HCT116 (cell line): ENCODE data around the gene ADAM11. TPM values are rescaled to one million over a fixed set of nuclear protein-coding genes. Genes with fewer than 3 reads are reported as not detected.

Experiments used
- ATAC-seq: fragments of 200-7000 bp; cut with Tn5 transposase; 2 replicates; pipeline ENCODE4 v1.9.1; 2020; ENCODE audit warnings: mild to moderate bottlenecking, moderate library complexity
- BruUV-seq: library from RNA; stranded (reverse); fragments of 400-500 nt; replicated peaks from 2 replicates; lab custom pipeline; 2021; lab: Mats Ljungman, UMichigan
- CTCF ChIA-PET: fragments of 300-600 bp; sonication (Branson Sonifier 250); formaldehyde crosslinking; loops from one replicate; lab custom pipeline; 2021; ENCODE audit warnings: antibody characterized with exemption; lab: Charles Lee
- POLR2A ChIA-PET: fragments of 300-600, 350-600 bp; sonication (Branson Sonifier 250); formaldehyde crosslinking; loops from one replicate; lab custom pipeline; 2021; ENCODE audit warnings: antibody characterized with exemption; lab: Charles Lee
- RAD21 ChIA-PET, 2 experiments: fragments of 300-600 bp; sonication (Branson Sonifier 250); formaldehyde crosslinking; loops; one replicate each; lab custom pipeline; 2023; ENCODE audit warnings: low total read pairs in 2 of 2; ENCODE audit not compliant: uncharacterized antibody in 2 of 2, unreplicated experiment in 2 of 2, low non-redundant PET in 1 of 2; lab: Charles Lee
- DNase-seq: peaks from one replicate; pipeline ENCODE4 v3.0.0-alpha.2; 2010; ENCODE audit warnings: low read depth, low spot score
- H2AFZ ChIP-seq: fragments of 200-600 bp; shearing (Covaris generic), sonication (generic); 2 replicates; pipeline ENCODE4 v1.6.1; 2017; ENCODE audit warnings: low read depth, mixed run types, mixed read lengths, antibody characterized with exemption, low read length; ENCODE audit not compliant: poor library complexity, severe bottlenecking
- H3K27ac ChIP-seq: 2 replicates; pipeline ENCODE4 v1.5.1; 2012; ENCODE audit warnings: low read depth, low read length
- H3K27me3 ChIP-seq: fragments of 200-600 bp; sonication (generic); 2 replicates; pipeline ENCODE4 v1.6.1; 2016; ENCODE audit warnings: mixed run types, low read length, mixed read lengths; ENCODE audit not compliant: insufficient read depth
- H3K36me3 ChIP-seq, 2 experiments: fragments of 200-500 bp in 1 of 2; fragments of 200-600 bp in 1 of 2; sonication (Bioruptor generic) in 1 of 2; sonication (generic) in 1 of 2; 2 replicates each; pipeline versions ENCODE4 v1.5.1 to v1.6.1; 2014 to 2016; ENCODE audit warnings: low read length in 2 of 2, inconsistent platforms in 1 of 2, mixed read lengths in 1 of 2, mixed run types in 1 of 2; ENCODE audit not compliant: insufficient read depth in 2 of 2, control insufficient read depth in 1 of 2
- H3K4me1 ChIP-seq, 2 experiments: fragments of 200-600 bp in 1 of 2; sonication (generic) in 1 of 2; 2 replicates each; pipeline versions ENCODE4 v1.5.1 to v1.6.1; 2012 to 2017; ENCODE audit warnings: low read length in 2 of 2, inconsistent platforms in 1 of 2, mild to moderate bottlenecking in 1 of 2, mixed read lengths in 1 of 2, mixed run types in 1 of 2, moderate library complexity in 1 of 2; ENCODE audit not compliant: insufficient read depth in 2 of 2, control insufficient read depth in 1 of 2
- H3K4me2 ChIP-seq: fragments of 200-600 bp; sonication (generic); 2 replicates; pipeline ENCODE4 v1.6.1; 2017; ENCODE audit warnings: mixed run types, low read length, mixed read lengths
- H3K4me3 ChIP-seq, 2 experiments: fragments of 200-600 bp in 1 of 2; sonication (generic) in 1 of 2; replicated peaks in 1 of 2; 2 replicates each; pipeline ENCODE4 v1.5.1; 2011 to 2016; ENCODE audit warnings: low read length in 2 of 2, control low read depth in 1 of 2, low read depth in 1 of 2, mild to moderate bottlenecking in 1 of 2, mixed read lengths in 1 of 2, mixed run types in 1 of 2
- H3K79me2 ChIP-seq: fragments of 200-600 bp; sonication (generic); 2 replicates; pipeline ENCODE4 v1.6.1; 2017; ENCODE audit warnings: mild to moderate bottlenecking, mixed run types, low read length, moderate library complexity, mixed read lengths; ENCODE audit not compliant: insufficient read depth
- H3K9ac ChIP-seq: fragments of 200-600 bp; sonication (generic); 2 replicates; pipeline ENCODE4 v1.6.1; 2016; ENCODE audit warnings: low read length, mixed read lengths
- H3K9me2 ChIP-seq: fragments of 200-600 bp; sonication (generic), shearing (Covaris generic); 2 replicates; pipeline ENCODE4 v1.6.1; 2017; ENCODE audit warnings: mixed run types, mild to moderate bottlenecking, moderate library complexity; ENCODE audit not compliant: insufficient read depth
- H3K9me3 ChIP-seq, 2 experiments: fragments of 200-500 bp in 1 of 2; fragments of 200-600 bp in 1 of 2; sonication (Bioruptor generic) in 1 of 2; sonication (generic) in 1 of 2; 2 replicates each; pipeline ENCODE4 v1.6.1; 2014 to 2017; ENCODE audit warnings: low read length in 2 of 2, mixed read lengths in 2 of 2, inconsistent platforms in 1 of 2, low read depth in 1 of 2, mild to moderate bottlenecking in 1 of 2, mixed run types in 1 of 2, moderate library complexity in 1 of 2; ENCODE audit not compliant: control insufficient read depth in 1 of 2, insufficient read depth in 1 of 2
- H4K20me1 ChIP-seq: fragments of 200-600 bp; sonication (generic), shearing (Covaris generic); 2 replicates; pipeline ENCODE4 v1.6.1; 2017; ENCODE audit warnings: mixed run types, mild to moderate bottlenecking, moderate library complexity; ENCODE audit not compliant: insufficient read depth
- CBX3 ChIP-seq: IDR thresholded peaks from 2 replicates; pipeline ENCODE4 v1.6.1; 2012; ENCODE audit warnings: low read depth
- CEBPB ChIP-seq: IDR thresholded peaks from 2 replicates; pipeline ENCODE4 v1.6.1; 2012; ENCODE audit warnings: low read depth
- EGR1 ChIP-seq: IDR thresholded peaks from 2 replicates; pipeline ENCODE4 v1.6.1; 2012; ENCODE audit warnings: low read depth
- ELF1 ChIP-seq: IDR thresholded peaks from 2 replicates; pipeline ENCODE4 v1.6.1; 2012; ENCODE audit warnings: low read depth, borderline replicate concordance
- EZH2 ChIP-seq: fragments of 200-600 bp; sonication (generic); IDR thresholded peaks from 2 replicates; pipeline ENCODE4 v1.6.1; 2017; ENCODE audit warnings: antibody characterized with exemption, mixed run types
- EZH2phosphoT487 ChIP-seq: fragments of 200-600 bp; IDR thresholded peaks from 2 replicates; pipeline ENCODE4 v1.6.1; 2018; ENCODE audit warnings: antibody characterized with exemption, borderline replicate concordance
- RAD21 ChIP-seq: IDR thresholded peaks from 2 replicates; pipeline ENCODE4 v1.6.1; 2012; ENCODE audit warnings: low read depth, mild to moderate bottlenecking
- SIN3A ChIP-seq: IDR thresholded peaks from 2 replicates; pipeline ENCODE4 v1.6.1; 2012; ENCODE audit warnings: low read depth
- SP1 ChIP-seq: IDR thresholded peaks from 2 replicates; pipeline ENCODE4 v1.6.1; 2012; ENCODE audit warnings: low read depth
- SRF ChIP-seq: IDR thresholded peaks from 2 replicates; pipeline ENCODE4 v1.6.1; 2012; ENCODE audit warnings: low read depth
- TCF7L2 ChIP-seq: IDR thresholded peaks from 2 replicates; pipeline ENCODE4 v1.7.0; 2011; ENCODE audit warnings: borderline replicate concordance, inconsistent platforms; ENCODE audit not compliant: insufficient read depth, insufficient read length; ENCODE audit errors: extremely low read depth
- ZFX ChIP-seq: fragments of 450-650 bp; IDR thresholded peaks from 2 replicates; pipeline ENCODE4 v1.6.1; 2017
- ZNF274 ChIP-seq: fragments of 200-500 bp; sonication (Bioruptor generic); IDR thresholded peaks from 2 replicates; pipeline ENCODE4 v1.6.1; 2014; ENCODE audit warnings: mild to moderate bottlenecking, low read depth, low read length, inconsistent platforms
- intact Hi-C: fragments of 100-400 bp; cut with micrococcal nuclease; formaldehyde crosslinking; loops from 2 replicates; pipeline ENCODE4 v1.10.0; 2022
- total RNA-seq: library from RNA; stranded (reverse); gene quantifications from one replicate; pipeline ENCODE4 v1.2.1, GENCODE V29; 2021; ENCODE audit not compliant: unreplicated experiment
- TF ChIP-seq, protein P1 (sequence below), 3 experiments: fragments of 200-600 bp in 1 of 3; sonication (generic) in 1 of 3; IDR thresholded peaks in 2 of 3; conservative IDR thresholded peaks in 1 of 3; 2 replicates each; pipeline ENCODE4 v1.5.1; 2012 to 2017; ENCODE audit warnings: low read depth in 2 of 3, low read length in 2 of 3, antibody characterized with exemption in 1 of 3, borderline replicate concordance in 1 of 3, control low read depth in 1 of 3, mild to moderate bottlenecking in 1 of 3, mixed read lengths in 1 of 3, mixed run types in 1 of 3, moderate library complexity in 1 of 3; ENCODE audit not compliant: insufficient read depth in 1 of 3
- TF ChIP-seq, protein P2 (sequence below): IDR thresholded peaks from 2 replicates; pipeline ENCODE4 v1.6.1; 2012
- TF ChIP-seq, protein P3 (sequence below): IDR thresholded peaks from 2 replicates; pipeline ENCODE4 v1.6.1; 2011; ENCODE audit warnings: mild to moderate bottlenecking, low read length, moderate library complexity; ENCODE audit not compliant: insufficient replicate concordance; ENCODE audit errors: extremely low read depth
- TF ChIP-seq, protein P4 (sequence below): IDR thresholded peaks from 2 replicates; pipeline ENCODE4 v1.6.1; 2012

Gene ADAM11
- total RNA-seq, 1 experiment from 2014 or later = 7.7 TPM

DNA sequence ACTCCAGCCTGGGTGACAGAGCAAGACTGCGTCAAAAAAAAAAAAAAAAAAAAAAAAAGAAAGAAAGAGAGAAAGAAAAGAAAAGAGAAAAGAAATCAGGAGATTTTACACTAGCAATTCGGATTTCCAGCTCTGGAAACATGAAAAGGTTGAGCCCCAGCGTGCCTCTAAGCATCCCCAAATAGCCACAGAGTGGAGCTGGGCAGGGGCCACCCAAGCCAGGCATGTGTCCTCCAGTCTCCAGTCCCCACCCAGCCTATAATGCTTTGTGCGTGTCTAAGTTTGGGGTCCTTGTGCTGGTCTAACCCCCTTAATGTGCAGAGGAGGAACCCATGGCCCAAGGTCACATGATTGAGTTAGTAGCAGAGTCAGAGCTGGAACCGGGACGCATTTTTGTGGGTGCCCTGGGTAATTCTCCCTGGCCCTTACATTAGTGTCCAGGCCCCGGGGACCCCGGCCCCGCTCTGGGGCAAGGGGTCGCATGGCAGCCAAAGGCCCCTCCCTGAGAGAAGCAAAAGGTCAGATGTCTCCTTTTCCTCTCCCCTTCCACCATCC lies 19.9 kb downstream of the ADAM11 start:
- no TSS peak for BruUV-seq
- TF ChIP-seq, protein P1, sequence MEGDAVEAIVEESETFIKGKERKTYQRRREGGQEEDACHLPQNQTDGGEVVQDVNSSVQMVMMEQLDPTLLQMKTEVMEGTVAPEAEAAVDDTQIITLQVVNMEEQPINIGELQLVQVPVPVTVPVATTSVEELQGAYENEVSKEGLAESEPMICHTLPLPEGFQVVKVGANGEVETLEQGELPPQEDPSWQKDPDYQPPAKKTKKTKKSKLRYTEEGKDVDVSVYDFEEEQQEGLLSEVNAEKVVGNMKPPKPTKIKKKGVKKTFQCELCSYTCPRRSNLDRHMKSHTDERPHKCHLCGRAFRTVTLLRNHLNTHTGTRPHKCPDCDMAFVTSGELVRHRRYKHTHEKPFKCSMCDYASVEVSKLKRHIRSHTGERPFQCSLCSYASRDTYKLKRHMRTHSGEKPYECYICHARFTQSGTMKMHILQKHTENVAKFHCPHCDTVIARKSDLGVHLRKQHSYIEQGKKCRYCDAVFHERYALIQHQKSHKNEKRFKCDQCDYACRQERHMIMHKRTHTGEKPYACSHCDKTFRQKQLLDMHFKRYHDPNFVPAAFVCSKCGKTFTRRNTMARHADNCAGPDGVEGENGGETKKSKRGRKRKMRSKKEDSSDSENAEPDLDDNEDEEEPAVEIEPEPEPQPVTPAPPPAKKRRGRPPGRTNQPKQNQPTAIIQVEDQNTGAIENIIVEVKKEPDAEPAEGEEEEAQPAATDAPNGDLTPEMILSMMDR (IDR thresholded peaks at IDR 0.05 in 2 of 3, conservative IDR thresholded peaks at IDR 0.05 in 1 of 3; ENCODE audit: borderline replicate concordance in 1 of 3, insufficient read depth in 1 of 3, low read depth in 2 of 3, low read length in 2 of 3) = no peak
- TF ChIP-seq EGR1 (no peak), ZNF274 (no peak), SRF (no peak), RAD21 (no peak), EZH2 (no peak), SIN3A (no peak), EZH2phosphoT487 (no peak), CBX3 (no peak), SP1 (no peak), CEBPB (no peak), ELF1 (no peak), TCF7L2 (no peak), ZFX (no peak)
- TF ChIP-seq, protein P2, sequence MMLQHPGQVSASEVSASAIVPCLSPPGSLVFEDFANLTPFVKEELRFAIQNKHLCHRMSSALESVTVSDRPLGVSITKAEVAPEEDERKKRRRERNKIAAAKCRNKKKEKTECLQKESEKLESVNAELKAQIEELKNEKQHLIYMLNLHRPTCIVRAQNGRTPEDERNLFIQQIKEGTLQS = no peak
- TF ChIP-seq, protein P3, sequence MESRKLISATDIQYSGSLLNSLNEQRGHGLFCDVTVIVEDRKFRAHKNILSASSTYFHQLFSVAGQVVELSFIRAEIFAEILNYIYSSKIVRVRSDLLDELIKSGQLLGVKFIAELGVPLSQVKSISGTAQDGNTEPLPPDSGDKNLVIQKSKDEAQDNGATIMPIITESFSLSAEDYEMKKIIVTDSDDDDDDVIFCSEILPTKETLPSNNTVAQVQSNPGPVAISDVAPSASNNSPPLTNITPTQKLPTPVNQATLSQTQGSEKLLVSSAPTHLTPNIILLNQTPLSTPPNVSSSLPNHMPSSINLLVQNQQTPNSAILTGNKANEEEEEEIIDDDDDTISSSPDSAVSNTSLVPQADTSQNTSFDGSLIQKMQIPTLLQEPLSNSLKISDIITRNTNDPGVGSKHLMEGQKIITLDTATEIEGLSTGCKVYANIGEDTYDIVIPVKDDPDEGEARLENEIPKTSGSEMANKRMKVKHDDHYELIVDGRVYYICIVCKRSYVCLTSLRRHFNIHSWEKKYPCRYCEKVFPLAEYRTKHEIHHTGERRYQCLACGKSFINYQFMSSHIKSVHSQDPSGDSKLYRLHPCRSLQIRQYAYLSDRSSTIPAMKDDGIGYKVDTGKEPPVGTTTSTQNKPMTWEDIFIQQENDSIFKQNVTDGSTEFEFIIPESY = no peak
- TF ChIP-seq, protein P4, sequence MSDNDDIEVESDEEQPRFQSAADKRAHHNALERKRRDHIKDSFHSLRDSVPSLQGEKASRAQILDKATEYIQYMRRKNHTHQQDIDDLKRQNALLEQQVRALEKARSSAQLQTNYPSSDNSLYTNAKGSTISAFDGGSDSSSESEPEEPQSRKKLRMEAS = no peak
- intact Hi-C loops = loop anchor here (1.0 to 10.0 kb wide), 5 partner anchors 87 to 356 kb away; partner anchors contain the start of genes ACBD4 and PLCD3
- ChIA-PET POLR2A (no interaction called here), CTCF (interaction anchor here (0.7 to 5.3 kb wide), 15 partner anchors 13 to 770 kb away, joined by 3 to 52 read pairs (median 5); partner anchors contain the start of gene HIGD1B), RAD21 (interaction anchor here (0.9 to 1.3 kb wide), 2 partner anchors 53 to 100 kb away, joined by 3 to 4 read pairs; no protein-coding TSS in a partner anchor)
- H3K9ac ChIP-seq = peak overlapping the region; percentile 42
- no peaks in the 10 kb centered on the region for H3K9me3 ChIP-seq
- no peaks in the 10 kb centered on the region for H3K36me3 ChIP-seq
- H3K79me2 ChIP-seq = no peaks in the 10 kb centered on the region
- H3K4me3 ChIP-seq = peak overlapping the region in 1 of 2 experiments; percentile 51; a peak in 3 of 4 replicates
- H3K27ac ChIP-seq = peak overlapping the region; percentile 42; the same call in 1 of the 2 replicates
- no peaks in the 10 kb centered on the region for H4K20me1 ChIP-seq
- no peaks in the 10 kb centered on the region for H3K27me3 ChIP-seq
- no peaks in the 10 kb centered on the region for H3K9me2 ChIP-seq
- ATAC-seq = no peak
- DNase-seq = no peak
- no peak overlapping the region for H2AFZ ChIP-seq
- peaks cover 3 to 44% of the 10 kb centered on the region in 2 experiments; a peak in 3 of 4 replicates for H3K4me1 ChIP-seq
- H3K4me2 ChIP-seq = peak overlapping the region; percentile 80
